ENCODE measurements around the gene CSNK1A1.
"Not testable (repeated sequence)": the region's sequence is repeated elsewhere in the genome, so short reads cannot be mapped to it uniquely, and the experiment has no call there.

The CSNK1A1 gene

GRCh38 chr5:149526845-149527590 is 24.2 kb downstream of the CSNK1A1 start:
- no peak for DNase-seq

- no peak for DNase-seq
Observed at GRCh38 chr5:149521739-149522685, 29.2 kb downstream of the CSNK1A1 start.

GRCh38 chr5:149519601-149520000 is 31.6 kb downstream of the CSNK1A1 start:
- no peak for DNase-seq

- no peak for DNase-seq
Observed at GRCh38 chr5:149518620-149519019, 32.6 kb downstream of the CSNK1A1 start.

GRCh38 chr5:149517461-149518122 is 33.6 kb downstream of the CSNK1A1 start:
- DNase-seq, result no peak

GRCh38 chr5:149514512-149514911 is 36.7 kb downstream of the CSNK1A1 start:
- DNase-seq, result no peak

GRCh38 chr5:149513372-149513947 is 37.8 kb downstream of the CSNK1A1 start:
- DNase-seq, result not testable (repeated sequence)

- no peak for DNase-seq
Observed at GRCh38 chr5:149510136-149510535, 41.1 kb downstream of the CSNK1A1 start.

GRCh38 chr5:149504677-149505076 is 46.6 kb downstream of the CSNK1A1 start:
- DNase-seq, result no peak

- no peak for DNase-seq
Observed at GRCh38 chr5:149503006-149503405, 48.2 kb downstream of the CSNK1A1 start.

GRCh38 chr5:149500922-149501582 is 50.2 kb downstream of the CSNK1A1 start:
- DNase-seq, result peak; percentile 46

GRCh38 chr5:149498724-149499336 is 52.4 kb downstream of the CSNK1A1 start:
- DNase-seq, result no peak

- peak; percentile 47 for DNase-seq
Observed at GRCh38 chr5:149497357-149497756, 53.9 kb downstream of the CSNK1A1 start.

- DNase-seq, result no peak
Observed at GRCh38 chr5:149496917-149497316, 54.3 kb downstream of the CSNK1A1 start.

- DNase-seq, result no peak
Observed at GRCh38 chr5:149496166-149496565, 55.1 kb downstream of the CSNK1A1 start.

GRCh38 chr5:149495673-149496072 is 55.6 kb downstream of the CSNK1A1 start:
- DNase-seq, result no peak

- DNase-seq, result no peak
Observed at GRCh38 chr5:149493316-149493715, 57.9 kb downstream of the CSNK1A1 start.

- DNase-seq, result no peak
Observed at GRCh38 chr5:149492781-149493180, 58.5 kb downstream of the CSNK1A1 start.

GRCh38 chr5:149490599-149491485 is 60.4 kb downstream of the CSNK1A1 start:
- no peak for DNase-seq

GRCh38 chr5:149489605-149490037 is 61.6 kb downstream of the CSNK1A1 start:
- no peak for DNase-seq
